GM18909 (cell line): ENCODE data around the gene TNFAIP2.
A peak's percentile ranks its signal among the peaks of the same experiment; 100 is the strongest.

Experiments
- ATAC-seq: cut with Tn5 transposase; IDR thresholded peaks from one replicate; pipeline ENCODE4 v1.9.1; 2021; ENCODE audit warnings: mild to moderate bottlenecking; ENCODE audit not compliant: unreplicated experiment, poor library complexity

The TNFAIP2 gene

DNA sequence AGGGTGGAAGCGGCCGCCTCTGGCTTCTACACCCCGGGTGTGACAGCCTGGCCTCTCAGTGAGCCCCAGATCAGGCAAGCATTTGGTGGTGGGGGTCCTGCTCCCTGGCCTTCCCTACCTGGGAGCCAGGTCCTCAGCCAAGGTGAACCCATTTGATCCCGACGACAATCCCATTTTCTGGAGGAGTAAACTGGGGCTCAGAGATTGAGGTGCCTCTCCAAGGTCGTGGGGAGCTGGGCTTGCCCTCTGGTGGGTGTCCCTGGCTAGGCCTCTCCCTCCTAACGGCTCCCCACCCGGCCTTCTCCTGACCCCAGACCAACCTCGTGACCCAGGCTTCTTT is 31.4 kb upstream of the TNFAIP2 start:
- no peak for ATAC-seq

DNA sequence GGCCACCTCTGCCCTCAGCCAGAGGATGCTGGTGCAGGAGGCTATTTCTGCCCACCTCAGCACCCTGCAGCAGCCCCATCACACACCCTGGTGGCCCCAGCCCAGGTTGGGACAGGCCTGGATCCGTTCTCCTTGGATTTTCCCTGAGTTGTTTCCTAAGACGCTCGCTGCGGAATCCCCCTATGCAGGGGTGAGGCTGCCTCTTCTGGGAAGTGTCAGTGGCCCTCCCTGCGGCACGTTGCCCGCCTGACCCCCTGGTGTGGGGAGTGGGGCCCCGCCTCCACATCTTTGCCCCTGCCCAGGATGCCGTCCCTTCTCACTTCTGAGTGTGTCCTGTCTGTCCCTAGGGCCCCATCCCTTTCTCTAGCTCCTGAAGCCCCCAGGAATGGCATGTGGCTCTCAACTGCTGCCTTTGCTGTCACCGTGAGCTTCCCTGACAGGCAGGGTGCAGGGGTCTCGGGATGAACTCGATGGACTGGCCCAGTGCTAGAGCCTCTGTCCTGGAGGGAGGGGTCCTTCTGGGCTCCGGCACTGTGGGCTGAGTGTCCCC is 29.3 kb upstream of the TNFAIP2 start:
- ATAC-seq: no peak

DNA sequence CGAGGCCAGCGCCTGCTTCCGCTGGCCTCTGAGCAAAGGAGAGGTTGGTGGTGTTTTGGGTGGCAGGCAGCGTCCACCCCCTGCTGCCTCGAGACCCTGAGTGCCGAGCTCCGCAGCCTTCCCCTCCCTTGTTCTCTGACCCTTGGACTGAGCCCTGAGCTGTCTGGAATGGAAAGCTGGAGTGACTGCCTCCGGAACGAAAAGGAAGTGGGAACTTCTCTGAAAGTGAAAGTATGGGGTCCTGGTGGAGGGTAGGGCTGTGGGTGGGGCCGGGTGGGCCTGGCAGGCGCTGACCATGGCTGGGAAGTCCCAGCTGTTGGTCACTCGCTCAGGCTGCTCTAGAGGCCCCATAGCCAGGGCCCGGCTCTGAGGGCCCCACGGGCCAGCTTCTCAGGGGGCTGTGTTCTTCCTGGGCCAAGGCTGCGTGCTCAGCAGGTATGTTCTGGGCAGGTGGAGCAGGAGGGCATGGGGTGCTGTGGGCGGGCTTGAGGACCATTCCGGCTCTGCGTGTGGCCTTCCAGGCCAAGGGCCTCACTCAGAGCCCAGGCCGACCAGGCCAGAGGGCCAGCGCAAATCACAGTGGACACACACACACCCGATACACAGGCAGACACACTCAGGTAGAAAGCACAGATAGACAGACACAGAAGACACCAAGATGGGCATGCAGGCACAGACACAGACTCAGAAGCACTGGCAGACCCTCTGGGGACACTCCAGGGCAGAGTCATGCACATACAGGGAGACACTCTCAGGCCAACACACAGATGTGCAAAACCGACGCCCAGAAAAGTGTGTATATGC is 28.7 kb upstream of the TNFAIP2 start, which contains the start of gene EXOC3L4:
EXOC3L4 (plus strand) TSS at position 320 of the 804 bp plus-strand sequence. CDS start 5,495 bp downstream, outside the sequence.
- no peak for ATAC-seq

DNA sequence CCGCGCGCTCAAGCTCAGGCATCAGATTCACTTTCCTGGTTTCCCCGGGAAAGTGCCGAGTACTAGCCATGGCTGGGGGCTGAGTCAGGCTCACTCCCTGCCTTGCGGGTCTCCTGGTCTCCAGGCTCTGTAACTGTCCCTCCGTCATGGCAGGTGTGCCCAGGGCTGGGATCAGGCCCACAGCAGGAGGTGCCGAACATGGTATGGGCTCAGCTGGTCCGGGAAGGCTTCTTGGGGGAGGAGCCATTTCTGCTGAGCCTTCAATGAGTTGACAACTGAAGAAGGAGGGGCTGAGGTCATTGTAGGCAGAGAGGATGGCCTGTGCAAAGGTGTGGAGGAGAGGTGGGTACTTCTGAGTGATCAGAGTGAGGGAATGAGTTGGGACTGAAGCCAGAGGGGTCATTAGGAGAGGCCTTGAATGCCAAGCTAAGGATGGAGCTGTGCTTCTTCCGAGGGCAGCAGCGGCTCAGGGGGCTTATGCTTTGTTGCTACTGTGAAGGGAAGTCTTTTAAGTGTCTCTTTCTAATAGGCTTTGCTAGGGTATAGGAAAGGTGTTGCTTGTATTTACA is 28.0 kb upstream of the TNFAIP2 start:
- no peak for ATAC-seq

- no peak for ATAC-seq
These were observed 26.9 kb upstream of the TNFAIP2 start for GRCh38 chr14:103096387-103096786.

DNA sequence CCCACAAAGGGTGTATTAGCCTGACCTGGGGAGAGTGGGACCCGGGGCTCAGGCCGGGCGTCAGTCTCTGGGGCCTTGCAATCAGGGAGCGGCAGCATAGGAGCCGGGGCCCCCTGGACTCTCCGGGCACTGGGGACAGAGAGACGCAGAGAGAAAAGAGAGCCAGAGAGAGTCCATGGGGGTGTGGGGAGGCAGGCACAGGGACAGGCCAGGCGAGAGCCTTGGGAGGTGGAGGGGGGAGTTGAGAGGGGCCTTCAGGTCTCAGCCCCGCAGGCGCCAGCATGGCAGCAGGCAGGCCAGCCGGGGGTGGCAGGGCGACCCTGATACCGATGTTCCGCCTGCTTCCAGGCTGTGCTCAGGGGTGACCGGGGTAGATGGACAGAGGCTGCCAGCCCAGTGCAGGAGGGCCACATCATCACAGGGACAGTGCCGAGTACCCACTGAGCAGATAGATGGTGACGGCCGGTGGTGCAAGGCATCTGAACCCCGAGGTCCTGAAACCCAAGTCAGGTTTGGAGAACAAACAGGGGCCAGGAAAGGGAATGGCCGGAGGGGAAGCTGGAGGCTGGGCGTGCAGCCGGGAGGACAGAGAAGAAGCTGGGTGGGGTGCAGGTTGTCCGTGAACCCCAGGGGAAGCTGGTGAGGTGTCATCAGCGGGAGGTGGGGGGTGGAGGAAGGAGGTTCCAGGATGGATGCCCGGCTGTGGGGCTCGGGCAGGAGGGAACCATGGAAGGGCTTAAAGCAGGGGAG is 25.8 kb upstream of the TNFAIP2 start:
- ATAC-seq: no peak

DNA sequence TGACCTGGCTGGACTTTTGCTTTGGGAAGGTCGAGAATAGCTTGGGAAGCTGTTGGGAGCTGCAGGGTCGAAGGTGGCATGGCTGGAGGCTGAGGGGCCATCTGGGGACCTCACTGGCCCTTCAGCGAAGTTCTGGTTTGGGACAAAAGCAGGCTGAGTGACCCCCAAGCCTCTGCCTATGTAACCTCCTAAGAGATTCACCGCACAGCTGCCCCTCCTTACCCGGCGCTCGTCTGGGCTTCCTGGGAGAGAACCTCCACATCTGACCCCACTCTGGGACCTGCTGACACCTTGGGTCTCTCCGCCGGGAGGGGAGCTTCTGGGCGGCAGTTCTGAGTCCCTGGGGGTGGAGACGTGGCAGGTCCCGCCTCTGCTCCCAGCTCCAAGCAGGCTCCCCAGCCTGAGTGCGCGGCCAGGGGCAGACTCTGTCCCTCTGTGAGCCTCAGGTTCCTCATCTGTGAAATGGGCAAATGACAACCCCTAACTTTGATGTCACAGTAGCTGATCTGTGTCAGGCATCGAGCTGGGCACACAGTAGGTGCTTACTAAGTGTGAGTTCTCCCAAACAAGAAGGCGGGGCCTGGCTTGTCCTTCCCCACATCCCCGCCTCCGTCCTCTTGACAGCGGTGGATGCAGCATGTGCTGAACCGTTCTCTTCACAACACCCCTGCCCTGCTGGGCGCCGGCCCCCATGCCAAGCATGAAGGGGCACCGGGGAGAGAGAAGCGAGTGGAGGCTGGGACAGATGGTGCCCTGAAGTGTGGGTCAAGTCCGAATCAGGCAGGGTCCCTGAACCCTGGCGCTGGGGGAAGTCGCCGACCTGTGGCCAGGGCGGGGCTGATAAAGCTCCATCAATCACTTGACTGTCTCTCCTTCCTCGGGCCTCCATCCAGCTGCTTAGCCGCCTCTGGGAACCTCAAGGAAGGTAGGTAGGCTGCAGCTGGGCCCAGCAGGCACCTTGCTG is 25.0 kb upstream of the TNFAIP2 start:
- ATAC-seq: no peak

- no peak for ATAC-seq
These were observed 24.1 kb upstream of the TNFAIP2 start for GRCh38 chr14:103099081-103099732.

GRCh38 chr14:103099733-103100280 is 23.5 kb upstream of the TNFAIP2 start:
- ATAC-seq: no peak

- peak; percentile 58 for ATAC-seq
These were observed 22.8 kb upstream of the TNFAIP2 start for GRCh38 chr14:103100281-103101121.

- no peak for ATAC-seq
These were observed 21.9 kb upstream of the TNFAIP2 start for GRCh38 chr14:103101257-103101962.

DNA sequence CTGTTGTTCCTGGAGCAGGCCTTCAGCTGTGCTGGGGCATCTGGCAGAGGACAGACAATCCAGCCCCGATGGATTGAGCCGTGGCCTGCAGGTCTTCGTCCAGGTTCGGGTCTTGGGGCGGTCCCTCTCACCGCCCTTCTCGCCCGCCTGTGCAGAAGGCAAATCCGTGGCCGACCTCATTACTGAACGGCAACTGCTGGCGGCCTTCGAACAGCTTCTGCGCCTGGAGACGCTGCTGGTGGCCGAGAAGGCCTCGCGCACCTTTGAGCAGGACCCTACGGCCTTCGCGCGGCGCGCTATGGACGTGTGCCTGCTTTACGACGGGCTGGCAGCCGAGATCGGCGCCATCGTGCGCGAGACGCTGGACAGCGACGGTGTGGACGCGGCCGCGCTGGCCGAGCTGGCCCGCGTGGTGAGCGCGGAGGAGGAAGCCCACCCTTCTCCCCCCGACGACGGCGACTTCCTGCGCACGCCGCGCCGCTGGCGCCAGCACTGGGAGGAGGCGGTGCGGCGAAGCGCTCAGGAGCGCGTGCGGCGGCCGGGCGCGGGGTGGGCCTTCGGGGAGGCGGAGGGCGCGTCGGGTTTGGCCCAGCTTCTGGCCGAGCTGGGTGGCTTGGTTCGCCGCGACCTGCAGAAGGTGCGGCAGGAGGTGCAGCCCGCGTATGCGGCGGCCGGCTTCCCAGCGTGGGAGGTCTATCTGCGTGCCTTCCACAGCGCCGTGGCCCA is 21.1 kb upstream of the TNFAIP2 start:
- no peak for ATAC-seq

GRCh38 chr14:103102689-103103260 is 20.5 kb upstream of the TNFAIP2 start:
- ATAC-seq: no peak

DNA sequence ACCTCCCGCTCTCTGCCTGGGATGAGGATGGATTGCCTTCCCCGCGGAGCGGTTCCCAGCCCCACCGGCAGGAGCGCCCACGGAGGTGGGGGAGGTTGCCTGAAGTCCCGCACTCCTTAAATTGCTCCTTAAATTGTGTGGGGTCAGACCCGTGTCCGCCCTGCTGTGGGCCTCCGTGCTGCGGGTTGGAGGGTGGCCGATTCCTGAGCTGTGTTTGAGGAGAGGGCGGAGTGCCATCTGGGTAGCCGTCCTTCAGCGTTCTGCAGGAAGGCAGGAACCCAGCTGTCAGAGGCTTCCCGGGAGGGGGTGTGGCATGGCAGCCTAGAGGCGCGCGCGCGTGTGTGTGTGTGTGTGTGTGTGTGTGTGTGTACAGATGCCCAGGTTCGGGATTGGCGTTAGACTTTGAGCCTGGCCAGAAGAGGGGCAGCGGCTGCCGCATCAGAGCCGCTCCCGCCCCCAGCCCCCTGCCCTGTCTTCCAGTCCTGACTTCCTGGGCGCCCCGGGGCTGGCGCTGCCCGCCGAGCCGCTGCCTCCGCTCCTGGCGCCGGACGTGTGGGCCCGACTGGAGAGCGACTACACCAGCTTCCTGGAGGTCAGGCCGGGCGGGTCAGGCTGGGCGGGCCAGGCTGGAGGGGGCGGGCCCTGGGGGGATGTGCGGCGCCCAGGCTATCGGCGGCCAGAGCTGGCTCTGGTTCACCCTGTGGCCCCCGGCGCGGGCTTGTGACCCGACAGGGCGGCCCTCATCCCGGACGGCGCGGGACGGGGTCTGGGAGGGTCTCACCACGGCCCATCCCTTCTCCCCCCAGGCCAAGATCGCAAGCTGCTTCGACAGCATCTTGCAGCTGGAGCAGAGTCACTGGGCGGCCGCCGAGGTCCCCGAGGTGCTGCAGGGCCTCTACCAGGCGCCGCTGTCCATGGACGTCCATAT is 19.5 kb upstream of the TNFAIP2 start:
- no peak for ATAC-seq

DNA sequence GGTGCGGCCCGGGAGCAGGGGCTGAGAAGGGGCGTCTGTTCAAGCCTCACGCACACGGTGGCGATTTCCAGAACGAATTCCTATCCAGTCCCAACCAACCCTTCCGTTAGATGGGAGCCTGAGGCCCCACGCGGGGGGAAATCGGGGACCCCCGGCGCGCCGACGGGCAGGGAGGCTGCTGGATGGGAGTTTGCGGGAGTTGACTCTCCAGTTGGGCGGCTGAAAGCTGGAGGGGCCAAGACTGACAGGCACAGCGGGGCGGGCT is 18.9 kb upstream of the TNFAIP2 start:
- ATAC-seq: no peak
